Endothelial cell of umbilical vein (primary cell): ENCODE data around the gene EMD.

Experiments used
- EZH2 ChIP-seq: IDR thresholded peaks from 2 replicates; pipeline ENCODE4 v1.6.1; 2012; ENCODE audit warnings: borderline replicate concordance, low read depth, mild to moderate bottlenecking, moderate library complexity, low read length, inconsistent platforms; ENCODE audit not compliant: severe bottlenecking
- FOS ChIP-seq: IDR thresholded peaks from 2 replicates; pipeline ENCODE4 v1.6.1; 2011; ENCODE audit warnings: mild to moderate bottlenecking, low read length, moderate library complexity, borderline replicate concordance; ENCODE audit not compliant: insufficient read depth
- POLR2A ChIP-seq: IDR thresholded peaks from 2 replicates; pipeline ENCODE4 v1.6.1; 2012; ENCODE audit warnings: low read depth, mild to moderate bottlenecking, control low read depth, low read length
- POLR2AphosphoS5 ChIP-seq: IDR thresholded peaks from 2 replicates; pipeline ENCODE4 v1.6.1; 2012; ENCODE audit warnings: low read depth, mild to moderate bottlenecking, control low read depth, low read length, moderate library complexity; ENCODE audit not compliant: insufficient read depth
- TF ChIP-seq, protein P1 (sequence below), 2 donors: IDR thresholded peaks; 1 replicate in 1 of 2; 2 replicates in 1 of 2; pipeline ENCODE4 v1.5.1; 2011; ENCODE audit warnings: low read length in 2 of 2, mild to moderate bottlenecking in 2 of 2, moderate library complexity in 2 of 2, control low read depth in 1 of 2, inconsistent platforms in 1 of 2, low read depth in 1 of 2; ENCODE audit not compliant: insufficient read depth in 1 of 2; ENCODE audit errors: extremely low read depth in 1 of 2
- TF ChIP-seq, protein P2 (sequence below): IDR thresholded peaks from 2 replicates; pipeline ENCODE4 v1.6.1; 2011; ENCODE audit not compliant: insufficient read depth, insufficient read length

DNA sequence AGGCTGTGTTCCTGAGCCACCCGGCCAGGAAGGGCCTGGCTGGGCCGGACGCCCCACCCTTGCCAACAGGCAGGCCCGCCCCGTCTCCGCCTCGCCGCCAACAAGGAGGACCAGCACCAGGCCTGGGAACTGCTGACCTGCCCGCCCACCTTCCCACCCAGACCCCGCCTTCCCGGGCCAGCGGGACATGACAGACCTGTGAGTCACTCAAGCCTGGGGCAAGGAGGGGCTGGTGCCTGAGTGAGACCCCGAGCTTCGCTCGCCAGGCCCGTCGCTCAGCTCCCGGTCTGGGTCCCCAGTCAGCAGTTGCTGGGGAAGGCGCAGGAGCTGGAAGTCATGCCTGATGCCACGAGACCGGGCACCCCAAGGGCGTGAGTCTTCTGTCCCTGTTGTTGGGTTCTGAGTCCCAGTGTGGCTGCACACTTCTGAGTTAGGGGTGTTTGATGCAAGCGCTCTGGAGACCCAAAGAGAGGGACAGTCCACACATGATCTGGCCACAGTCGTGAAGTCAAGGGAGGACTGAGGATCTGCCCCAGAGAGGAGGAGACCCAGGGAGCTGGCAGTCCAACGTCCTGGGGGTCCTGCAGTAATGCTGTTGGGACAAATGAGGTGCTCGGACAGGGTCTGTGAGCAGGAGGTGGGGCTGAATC is 30.3 kb downstream of the EMD start, which contains the start of gene DNASE1L1:
- TF ChIP-seq, protein P1, sequence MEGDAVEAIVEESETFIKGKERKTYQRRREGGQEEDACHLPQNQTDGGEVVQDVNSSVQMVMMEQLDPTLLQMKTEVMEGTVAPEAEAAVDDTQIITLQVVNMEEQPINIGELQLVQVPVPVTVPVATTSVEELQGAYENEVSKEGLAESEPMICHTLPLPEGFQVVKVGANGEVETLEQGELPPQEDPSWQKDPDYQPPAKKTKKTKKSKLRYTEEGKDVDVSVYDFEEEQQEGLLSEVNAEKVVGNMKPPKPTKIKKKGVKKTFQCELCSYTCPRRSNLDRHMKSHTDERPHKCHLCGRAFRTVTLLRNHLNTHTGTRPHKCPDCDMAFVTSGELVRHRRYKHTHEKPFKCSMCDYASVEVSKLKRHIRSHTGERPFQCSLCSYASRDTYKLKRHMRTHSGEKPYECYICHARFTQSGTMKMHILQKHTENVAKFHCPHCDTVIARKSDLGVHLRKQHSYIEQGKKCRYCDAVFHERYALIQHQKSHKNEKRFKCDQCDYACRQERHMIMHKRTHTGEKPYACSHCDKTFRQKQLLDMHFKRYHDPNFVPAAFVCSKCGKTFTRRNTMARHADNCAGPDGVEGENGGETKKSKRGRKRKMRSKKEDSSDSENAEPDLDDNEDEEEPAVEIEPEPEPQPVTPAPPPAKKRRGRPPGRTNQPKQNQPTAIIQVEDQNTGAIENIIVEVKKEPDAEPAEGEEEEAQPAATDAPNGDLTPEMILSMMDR (IDR thresholded peaks at IDR 0.05; ENCODE audit: extremely low read depth in 1 of 2, insufficient read depth in 1 of 2, low read depth in 1 of 2, low read length in 2 of 2), result no peak
- TF ChIP-seq POLR2AphosphoS5, result peak; percentile 48
- TF ChIP-seq EZH2, result no peak
- TF ChIP-seq, protein P2, sequence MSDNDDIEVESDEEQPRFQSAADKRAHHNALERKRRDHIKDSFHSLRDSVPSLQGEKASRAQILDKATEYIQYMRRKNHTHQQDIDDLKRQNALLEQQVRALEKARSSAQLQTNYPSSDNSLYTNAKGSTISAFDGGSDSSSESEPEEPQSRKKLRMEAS, result no peak
- peak; percentile 49 for TF ChIP-seq POLR2A
- peak; percentile 83 for TF ChIP-seq FOS
